HPDE6-E6E7 (cell line): Measurements from ENCODE around the gene GPR61.

ENCODE experiments used
- DNase-seq: peaks from one replicate; pipeline ENCODE4 v3.0.0; 2011; ENCODE audit warnings: missing footprints; ENCODE audit errors: extremely low spot score

GPR61 gene

DNA sequence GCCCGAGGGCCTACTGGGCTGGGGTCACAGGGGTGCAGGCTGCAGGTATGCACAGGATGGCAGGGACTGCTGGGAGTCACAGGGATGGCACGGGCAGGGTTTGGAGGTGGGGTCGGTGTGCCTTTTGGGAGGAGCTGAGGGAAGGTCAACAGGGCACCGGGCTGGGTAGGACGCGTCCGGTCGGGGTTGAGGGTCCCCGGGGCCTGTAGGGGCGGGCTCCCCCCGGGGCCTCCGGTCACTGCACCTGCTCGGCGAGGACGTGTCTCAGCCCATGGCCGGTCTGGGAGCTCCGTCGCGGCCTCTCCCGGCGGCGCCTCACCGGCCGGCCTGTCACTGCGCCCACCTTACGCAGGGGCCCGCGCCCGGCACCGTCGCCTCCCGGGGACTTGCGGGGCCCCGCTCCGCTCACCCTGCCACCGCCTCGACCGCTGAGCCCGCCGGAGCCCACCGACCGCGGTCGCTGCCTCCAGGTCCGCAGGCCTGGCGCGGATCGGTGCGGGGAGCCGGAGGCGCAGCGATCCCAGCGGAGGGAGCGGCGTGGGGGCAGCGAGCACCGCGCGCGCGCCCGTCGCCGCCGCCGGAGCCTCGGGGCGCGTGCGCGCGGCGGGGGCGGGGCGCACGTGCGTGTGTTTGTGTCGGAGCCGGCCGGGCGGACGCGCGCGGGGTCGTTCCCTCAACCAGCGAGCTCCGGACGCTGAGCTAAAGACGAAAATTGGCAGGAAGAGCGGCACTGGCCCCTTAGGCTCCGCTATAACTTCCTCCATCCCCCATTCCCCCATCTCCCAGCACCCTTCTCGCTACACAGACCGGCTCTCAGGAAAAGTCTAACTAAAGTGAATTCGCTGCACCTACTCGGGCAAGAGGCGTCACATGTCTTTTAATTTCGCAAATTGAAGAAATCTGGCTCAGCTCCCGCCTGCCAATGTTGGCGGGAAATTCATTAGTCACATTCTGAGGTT lies 30.2 kb upstream of the GPR61 start, which contains the start of gene AMIGO1:
TSS of gene AMIGO1 (minus strand) at position 552 of the 959 bp plus-strand sequence. CDS start 815 bp downstream, outside the sequence.
- DNase-seq: peak; percentile 47

- DNase-seq: no peak
Measured at GRCh38 chr1:109513110-109513710, 26.5 kb upstream of the GPR61 start.

DNA sequence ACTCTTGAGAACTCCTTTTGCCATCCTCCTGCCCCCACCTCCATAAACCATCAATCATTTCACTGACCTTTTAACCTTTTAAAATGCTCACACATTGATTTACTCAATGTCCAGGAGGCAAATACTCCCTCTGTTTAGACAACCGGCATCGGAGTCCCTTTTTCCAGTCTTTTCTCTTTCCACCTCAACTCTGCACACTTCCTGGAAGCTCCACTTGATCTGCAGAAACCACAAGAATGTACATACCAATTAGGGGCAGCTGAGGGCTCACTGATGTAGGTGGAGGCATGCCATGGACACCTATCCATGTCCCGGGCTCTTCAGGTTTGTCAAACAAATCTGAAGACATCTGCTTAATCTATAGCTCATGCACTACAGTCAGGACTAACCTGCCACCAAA lies 24.8 kb upstream of the GPR61 start:
- no peak for DNase-seq

DNA sequence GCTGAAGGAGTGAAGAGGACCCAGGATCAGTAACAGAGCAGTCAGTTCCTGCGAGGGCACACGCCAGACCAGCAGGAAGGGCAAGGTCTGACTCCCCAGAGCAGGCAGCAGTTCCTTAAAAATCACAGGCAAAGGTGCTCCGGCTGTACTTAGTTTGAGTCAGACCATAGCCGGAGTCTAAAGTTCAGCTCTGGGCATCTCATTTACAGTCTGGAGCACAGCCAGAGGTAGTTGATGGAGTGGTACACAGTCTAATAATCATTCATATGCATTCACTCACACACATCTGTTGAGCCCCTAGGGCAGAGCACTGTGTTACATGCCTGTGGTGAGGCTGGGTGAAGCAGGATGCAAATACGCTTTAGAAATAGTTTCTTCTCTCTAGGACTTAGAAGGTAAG lies 22.8 kb upstream of the GPR61 start:
- DNase-seq: no peak

DNA sequence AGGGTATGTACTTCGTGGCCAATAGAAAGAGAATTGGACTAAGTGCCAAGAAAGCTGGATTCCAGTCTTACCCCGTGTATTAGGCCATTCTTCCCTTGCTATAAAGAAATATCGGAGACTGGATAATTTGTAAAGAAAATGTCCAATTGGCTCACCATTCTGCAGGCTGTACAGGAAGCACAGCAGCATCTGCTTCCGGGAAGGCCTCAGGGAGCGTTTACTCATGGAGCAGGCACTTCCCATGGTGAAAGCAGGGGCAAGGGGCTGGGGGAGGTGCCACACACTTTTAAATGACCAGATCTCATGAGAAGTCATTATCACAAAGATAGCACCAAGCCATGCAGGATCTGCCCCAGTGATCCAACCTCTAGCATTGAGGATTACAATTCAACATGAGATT lies 22.3 kb upstream of the GPR61 start:
- no peak for DNase-seq

DNA sequence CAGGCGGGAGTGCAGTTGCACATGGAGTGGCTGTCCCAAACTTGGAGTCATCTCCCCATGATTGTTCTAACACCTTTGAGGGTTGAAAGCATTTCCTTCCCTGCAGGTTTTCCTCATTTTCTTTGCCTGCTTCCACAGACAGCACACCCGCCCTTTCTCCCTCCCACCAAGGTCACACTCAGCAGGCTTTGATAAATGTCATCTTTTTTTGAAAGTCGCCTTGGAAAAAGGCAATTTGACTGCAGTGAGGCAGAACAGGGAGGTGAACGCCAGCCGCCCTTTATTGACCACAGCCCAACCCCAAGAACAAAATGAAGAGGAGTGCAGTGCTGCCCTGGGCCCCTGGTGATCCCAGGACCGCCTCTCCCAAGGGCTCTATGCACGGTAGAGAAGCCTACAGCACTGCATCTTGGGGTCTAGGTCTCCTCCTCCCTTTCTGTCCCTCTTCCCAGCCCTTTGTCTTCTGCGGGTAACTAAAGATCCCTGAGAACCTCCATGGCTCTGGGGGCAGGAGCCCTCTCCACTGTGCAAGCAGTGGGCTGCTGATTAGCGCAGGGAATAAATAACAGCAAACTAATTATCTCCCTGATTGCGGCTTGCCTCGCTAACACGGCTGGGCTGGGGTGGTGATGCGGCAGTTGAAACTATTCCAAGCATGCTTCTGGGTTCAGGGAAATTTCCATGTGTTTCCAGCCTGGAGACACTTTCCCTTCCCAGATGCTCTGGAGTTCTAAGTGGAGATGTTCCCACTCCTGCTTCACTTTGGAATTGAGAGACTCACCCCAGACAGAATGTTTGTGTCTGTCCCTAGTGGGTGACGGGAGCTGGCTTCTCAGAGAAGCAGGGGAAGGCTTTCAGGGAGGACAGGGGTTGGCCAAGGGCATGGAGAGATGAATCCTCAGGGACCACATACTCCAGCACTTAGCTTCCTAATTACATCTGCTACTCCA lies 18.4 kb upstream of the GPR61 start:
- no peak for DNase-seq

DNA sequence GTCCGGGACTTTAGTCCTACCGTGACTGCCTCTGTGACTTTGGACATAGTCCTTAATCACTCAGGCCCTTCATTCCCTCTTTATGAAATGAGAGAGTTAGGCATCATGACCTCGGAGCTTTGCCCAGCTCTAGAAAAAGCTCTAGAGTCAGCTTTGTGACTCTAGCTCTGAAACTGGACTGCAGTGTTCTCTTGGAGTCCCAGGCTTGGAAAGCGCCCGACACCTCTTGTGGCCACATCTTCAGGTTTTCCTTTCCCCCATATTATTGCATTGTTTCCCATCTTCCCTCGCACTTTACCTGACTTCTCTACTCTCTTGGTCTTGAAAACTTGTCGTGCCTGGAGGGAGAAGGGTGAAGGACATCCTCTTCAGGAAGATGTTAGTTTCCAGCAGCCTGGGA lies 17.6 kb upstream of the GPR61 start:
- no peak for DNase-seq

GRCh38 chr1:109523706-109524105 lies 16.0 kb upstream of the GPR61 start:
- DNase-seq: no peak

DNA sequence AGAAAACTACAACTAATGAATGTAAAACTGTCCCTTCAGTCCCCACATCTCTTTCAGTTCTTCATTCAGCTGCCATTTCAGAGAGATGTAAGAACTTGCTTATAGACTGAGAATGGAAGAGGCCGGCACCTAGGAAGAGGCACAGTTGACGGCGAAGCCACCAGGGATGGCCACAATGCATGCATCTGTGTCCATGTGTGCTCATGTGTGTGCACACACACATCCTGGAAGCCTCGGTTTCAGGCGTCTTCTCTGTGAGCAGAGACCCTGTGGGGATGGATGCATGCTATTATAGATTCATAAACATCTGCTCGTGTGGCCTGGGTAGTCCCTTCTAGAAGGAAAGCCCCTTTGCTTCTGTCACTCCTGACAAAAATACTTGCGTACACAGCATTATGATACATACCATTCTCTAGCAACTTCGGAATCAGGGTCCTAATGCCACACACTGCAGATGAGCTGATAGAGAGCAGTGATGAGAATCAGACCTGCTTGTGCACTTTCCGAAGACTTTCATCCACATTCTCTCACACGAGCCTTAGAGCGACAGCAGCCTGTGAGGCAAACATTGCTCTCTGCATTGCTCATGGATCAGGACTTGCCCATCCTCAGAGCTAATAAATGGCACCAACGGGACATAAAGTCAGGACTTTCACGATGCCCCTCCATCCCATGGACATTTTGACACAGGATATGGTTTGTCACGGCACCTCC lies 12.4 kb upstream of the GPR61 start:
- DNase-seq: no peak

DNA sequence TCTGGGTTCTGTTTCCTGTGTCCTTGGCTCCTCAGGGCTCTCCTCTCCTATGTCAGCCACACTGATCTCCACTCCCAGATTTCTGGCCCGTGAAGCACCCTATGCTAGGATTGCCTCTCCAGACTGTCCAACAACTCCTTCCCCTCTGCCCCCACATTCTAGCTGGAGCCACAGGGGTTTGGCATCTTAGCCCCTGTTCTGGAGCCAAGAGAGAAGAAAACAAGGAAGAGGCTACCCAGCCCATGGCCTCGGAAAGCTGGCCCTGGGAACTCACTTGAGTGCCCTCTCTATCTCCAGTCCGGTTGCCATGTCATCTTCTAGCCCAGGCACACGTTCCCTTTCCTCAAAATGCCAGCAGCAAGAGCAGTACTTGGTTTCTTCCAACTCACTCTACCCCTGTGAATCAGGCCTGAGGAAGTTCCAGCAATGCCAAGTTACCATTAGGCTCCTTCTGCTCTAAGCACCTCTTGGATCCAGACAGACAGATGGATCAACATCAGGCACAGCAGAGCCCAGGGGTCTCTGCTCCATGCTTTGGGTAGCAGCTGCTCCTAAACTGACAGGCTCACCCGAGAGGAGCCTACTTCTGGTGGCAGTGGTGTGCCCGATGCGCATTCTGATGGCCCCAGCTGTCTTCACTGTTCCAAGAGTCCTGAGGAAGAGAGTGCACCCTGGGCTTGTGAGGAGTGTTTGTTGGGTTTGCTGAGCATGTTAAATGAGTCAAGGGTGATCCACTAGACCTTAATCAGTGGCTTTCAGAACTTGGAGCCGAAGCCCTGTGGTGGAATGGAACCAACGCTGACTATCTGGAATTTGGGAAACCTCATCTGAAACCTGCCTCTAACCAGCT lies 11.6 kb upstream of the GPR61 start:
- no peak for DNase-seq

DNA sequence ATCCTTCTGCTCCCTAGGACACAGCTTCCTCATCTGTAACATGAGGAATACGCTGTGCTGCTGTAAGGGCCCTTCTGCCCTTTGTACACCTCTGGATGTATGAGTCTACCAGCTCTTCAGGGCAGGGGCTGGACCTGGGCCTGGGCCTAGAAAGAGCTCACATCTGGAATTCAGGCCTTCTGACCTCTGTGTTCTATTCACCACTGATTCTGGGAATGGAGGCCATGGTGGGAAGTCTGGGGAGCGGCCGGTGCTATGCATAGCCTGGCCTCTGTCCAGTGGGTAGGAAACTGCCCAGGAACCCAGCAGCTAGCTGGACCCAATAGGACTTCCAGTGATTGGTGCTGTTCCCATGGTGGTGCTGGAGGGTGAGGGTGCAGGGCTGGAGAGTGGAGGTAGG lies 11.0 kb upstream of the GPR61 start:
- DNase-seq: no peak

- no peak for DNase-seq
Measured at GRCh38 chr1:109529881-109530456, 9.7 kb upstream of the GPR61 start.

DNA sequence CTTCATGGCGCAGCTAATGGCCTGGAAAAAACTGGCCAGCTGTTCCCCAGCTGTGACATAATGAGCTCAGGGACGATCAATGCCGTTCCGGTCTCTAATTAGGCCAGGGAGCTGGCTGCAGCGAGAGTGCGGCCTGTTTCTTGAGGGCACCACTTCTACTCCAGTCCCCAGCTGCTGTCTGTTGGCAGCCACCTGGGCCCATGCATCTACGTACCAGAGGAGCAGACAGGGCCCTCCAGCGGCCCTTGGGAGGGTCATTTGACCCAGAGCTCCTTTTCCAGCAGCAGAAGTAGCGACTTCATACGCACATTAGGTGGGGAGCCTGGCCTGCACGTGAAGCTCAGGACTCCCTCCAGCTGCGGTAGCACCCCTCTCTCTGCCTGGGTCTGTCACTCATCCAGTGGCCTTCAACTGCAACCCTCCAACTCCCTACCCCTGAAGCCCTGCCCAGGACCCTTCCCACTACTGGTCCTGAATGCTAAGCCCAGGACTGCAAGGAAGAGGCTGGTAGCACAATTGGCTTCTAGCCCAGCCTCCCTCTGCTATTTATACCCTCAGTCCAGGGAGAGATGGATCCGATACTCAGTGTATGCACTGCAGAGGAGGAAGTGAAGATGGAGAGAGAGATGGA lies 9.1 kb upstream of the GPR61 start:
- DNase-seq: no peak

DNA sequence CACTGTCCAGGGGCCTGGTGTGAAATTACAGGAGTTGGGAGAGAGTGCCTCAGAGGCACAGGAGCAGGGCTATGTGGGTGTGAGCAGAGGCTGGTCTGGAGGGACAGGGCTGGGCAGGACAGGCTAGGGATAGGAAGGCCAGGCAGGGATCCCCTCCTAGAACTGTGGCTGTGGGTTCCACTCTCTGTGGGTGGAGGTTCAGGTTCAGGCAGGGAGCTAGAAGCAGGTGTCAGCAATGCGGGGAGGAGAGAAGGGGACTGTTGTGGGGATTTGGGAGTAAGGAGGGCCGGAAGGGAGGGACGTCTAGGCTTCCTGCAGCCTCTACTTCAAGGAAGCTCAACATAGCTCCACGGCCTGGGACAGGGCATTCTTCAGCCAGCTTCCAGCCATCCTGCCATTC lies 8.3 kb upstream of the GPR61 start:
- no peak for DNase-seq

DNA sequence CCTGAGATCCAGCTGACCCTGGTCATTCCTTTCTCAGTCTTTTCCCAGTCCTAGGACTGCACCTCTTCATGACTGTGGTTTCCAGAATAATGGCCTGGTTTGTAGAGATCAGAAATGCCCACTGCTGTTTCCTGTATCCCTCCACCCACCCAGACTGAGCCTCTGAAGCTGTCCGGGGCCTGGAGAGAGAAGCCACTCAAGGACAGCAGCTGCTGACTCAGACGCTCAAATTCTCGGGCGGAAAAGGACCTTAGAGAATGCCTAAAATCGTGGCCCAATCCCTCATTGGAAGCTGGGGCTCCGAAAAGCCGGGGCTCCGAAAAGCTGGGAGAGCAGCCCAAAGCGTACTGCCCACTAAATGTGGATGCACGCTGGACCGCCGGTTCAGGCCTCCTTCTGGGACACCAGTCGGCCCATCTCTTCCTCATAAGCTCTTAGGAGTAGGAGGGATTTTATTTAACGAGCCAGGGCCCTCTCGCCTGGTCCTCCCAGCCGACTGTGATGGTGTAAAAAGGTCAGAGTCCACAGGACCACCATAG lies 7.8 kb upstream of the GPR61 start:
- DNase-seq: no peak

DNA sequence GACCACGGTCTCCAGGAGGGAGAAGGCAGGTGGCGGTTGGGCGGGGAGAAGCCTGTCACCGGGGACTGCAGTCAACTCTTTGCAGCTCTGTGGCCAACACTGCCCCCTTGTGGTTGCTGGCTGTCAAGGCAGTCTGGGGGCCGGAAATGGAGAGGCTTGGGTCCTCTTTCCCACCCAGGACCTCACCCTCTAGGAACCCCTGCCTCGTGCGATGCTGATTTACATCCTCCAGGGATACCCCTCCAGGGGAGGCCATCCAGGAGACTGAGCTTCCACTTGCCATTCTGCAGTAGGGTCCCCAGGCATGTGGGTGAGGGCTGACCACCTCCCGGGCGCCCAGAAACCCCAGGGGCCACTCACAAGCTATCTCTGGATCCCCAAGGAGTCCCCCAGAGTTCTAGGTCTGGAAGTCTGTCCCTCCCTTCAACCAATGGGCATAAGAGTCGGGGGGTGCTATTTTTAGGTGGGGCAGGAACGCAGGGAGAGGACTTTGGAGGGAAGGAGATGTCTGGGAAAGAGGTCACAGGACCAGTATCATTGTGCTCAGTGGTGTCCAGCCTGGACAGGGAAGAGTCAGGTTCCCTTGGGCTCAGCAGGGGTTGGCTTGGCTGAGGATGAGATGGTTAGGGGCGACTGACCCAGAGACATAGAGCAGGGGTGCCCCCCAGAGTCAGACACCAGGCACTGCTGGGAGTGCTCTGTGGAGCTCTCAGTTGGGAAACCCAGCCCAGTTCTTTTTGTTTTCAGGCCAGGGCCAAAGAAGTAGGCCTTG lies 7.1 kb upstream of the GPR61 start:
- DNase-seq: peak; percentile 79

GRCh38 chr1:109534307-109534858 lies 5.3 kb upstream of the GPR61 start:
- no peak for DNase-seq

- DNase-seq: no peak
Measured at GRCh38 chr1:109535481-109535880, 4.2 kb upstream of the GPR61 start.
